AG04449 (cell line): Measurements from ENCODE around the gene ZNF664.

Source experiments
- CTCF ChIA-PET: fragments of 350-600 bp; formaldehyde crosslinking; extraction: SDS; loops from one replicate; lab custom pipeline; 2021; ENCODE audit warnings: antibody characterized with exemption; lab: Yijun Ruan, JAX
- POLR2A ChIA-PET: fragments of 400-600, 350-600 bp; formaldehyde crosslinking; extraction: SDS; loops from one replicate; lab custom pipeline; 2020; ENCODE audit warnings: antibody characterized with exemption, inconsistent platforms; lab: Yijun Ruan, JAX
- DNase-seq: peaks from one replicate; pipeline ENCODE4 v3.0.0-alpha.2; 2010; ENCODE audit warnings: low read depth, low spot score
- H3K4me3 ChIP-seq: 2 replicates; pipeline ENCODE4 v1.5.1; 2011; ENCODE audit warnings: low read depth, mild to moderate bottlenecking, control low read depth, low read length
- CTCF ChIP-seq: IDR thresholded peaks from one replicate; pipeline ENCODE4 v1.5.1; 2011; ENCODE audit warnings: mild to moderate bottlenecking, moderate library complexity, low read length, control low read depth, inconsistent platforms; ENCODE audit not compliant: insufficient read depth; ENCODE audit errors: missing control alignments

ZNF664 gene

GRCh38 chr12:124007826-124008570 lies 35.0 kb downstream of the ZNF664 start:
- H3K4me3 ChIP-seq = no peak overlapping the region
- ChIA-PET CTCF (interaction anchor here (0.7 to 1.7 kb wide), 3 partner anchors 12 to 206 kb away, joined by 3 to 4 read pairs (median 3); no protein-coding TSS in a partner anchor), POLR2A (no interaction called here)
- DNase-seq = no peak
- TF ChIP-seq CTCF = no peak

GRCh38 chr12:124008595-124008994 lies 35.6 kb downstream of the ZNF664 start:
- ChIA-PET CTCF (interaction anchor here (0.7 to 1.7 kb wide), 3 partner anchors 12 to 207 kb away, joined by 3 to 4 read pairs (median 3); no protein-coding TSS in a partner anchor), POLR2A (no interaction called here)
- H3K4me3 ChIP-seq = no peak overlapping the region

GRCh38 chr12:124009781-124010180 lies 36.8 kb downstream of the ZNF664 start:
- ChIA-PET CTCF (no interaction called here), POLR2A (no interaction called here)
- no peak for DNase-seq
- no peak for TF ChIP-seq CTCF
- no peak overlapping the region for H3K4me3 ChIP-seq

More at GRCh38 chr12:124008595-124008994, 35.6 kb downstream of the ZNF664 start:
- no peak for DNase-seq
- no peak for TF ChIP-seq CTCF

GRCh38 chr12:124010687-124011086 lies 37.7 kb downstream of the ZNF664 start:
- CTCF ChIA-PET = interaction anchor here (0.6 kb wide), 1 partner anchor 27 kb away, joined by 3 read pairs; no protein-coding TSS in a partner anchor
- TF ChIP-seq CTCF = no peak
- no peak for DNase-seq

GRCh38 chr12:124011435-124012115 lies 38.6 kb downstream of the ZNF664 start:
- H3K4me3 ChIP-seq = no peak overlapping the region
- no peak for TF ChIP-seq CTCF
- CTCF ChIA-PET = interaction anchor here (0.6 kb wide), 1 partner anchor 28 kb away, joined by 3 read pairs; no protein-coding TSS in a partner anchor
- POLR2A ChIA-PET = no interaction called here
- DNase-seq = no peak

More at GRCh38 chr12:124010687-124011086, 37.7 kb downstream of the ZNF664 start:
- no peak overlapping the region for H3K4me3 ChIP-seq
- POLR2A ChIA-PET = no interaction called here

GRCh38 chr12:124013073-124013472 lies 40.1 kb downstream of the ZNF664 start:
- H3K4me3 ChIP-seq = no peak overlapping the region
- TF ChIP-seq CTCF = no peak
- CTCF ChIA-PET = interaction anchor here (0.9 kb wide), 1 partner anchor 19 kb away, joined by 4 read pairs; no protein-coding TSS in a partner anchor
- POLR2A ChIA-PET = no interaction called here
- DNase-seq = no peak
